Measurements from ENCODE around the gene BRIP1. TPM values are rescaled to one million over a fixed set of nuclear protein-coding genes. Genes with fewer than 3 reads are reported as not detected.
"Not testable (repeated sequence)": the region's sequence is repeated elsewhere in the genome, so short reads cannot be mapped to it uniquely, and the experiment has no call there.

The BRIP1 gene
- total and polyA plus RNA-seq, 7 experiments from 2014 or later = 0.64 to 19.9 (median 1.6) TPM

- no peaks in the 10 kb centered on the region for H3K27me3 Mint-ChIP-seq
- Histone ChIP-seq H3K27me3 (ENCODE audit: control insufficient read depth in 2 of 2, insufficient read depth in 2 of 2, low read length in 2 of 2) (no peaks in the 10 kb centered on the region), H3K4me1 (ENCODE audit: control insufficient read depth in 2 of 2, insufficient read depth in 2 of 2, low read length in 2 of 2) (peaks cover 0 to under 1% of the 10 kb centered on the region in 2 donors), H3K36me3 (ENCODE audit: control insufficient read depth in 2 of 3, insufficient read depth in 3 of 3, low read length in 3 of 3) (peaks cover 0 to 40% (median 0%) of the 10 kb centered on the region in 3 experiments), H3K9me3 (ENCODE audit: control insufficient read depth in 2 of 3, low read length in 3 of 3) (no peaks in the 10 kb centered on the region), H3K4me3 (ENCODE audit: low read length) (no peak overlapping the region), H3K27ac (ENCODE audit: low read depth, low read length) (no peak overlapping the region)
- intact Hi-C loops (cut with micrococcal nuclease) = loop anchor here in 1 of 2 donors (10.0 kb wide), 1 partner anchor 1096 kb away; the partner anchor contains the start of gene TANC2
- no peak overlapping the region for H3K27ac Mint-ChIP-seq
- CTCF ChIA-PET = interaction anchor here (0.6 kb wide), 1 partner anchor 560 kb away, joined by 3 read pairs; no protein-coding TSS in a partner anchor
- peaks cover 3 to 5% (median 4%) of the 10 kb centered on the region in 7 donors for H3K4me1 Mint-ChIP-seq
- no peak overlapping the region for H3K4me3 Mint-ChIP-seq
- POLR2A ChIA-PET = interaction anchor here (0.7 kb wide), 1 partner anchor 34 kb away, joined by 3 read pairs; no protein-coding TSS in a partner anchor
- H3K36me3 Mint-ChIP-seq = peaks cover 4 to 30% (median 12%) of the 10 kb centered on the region in 5 donors
- no peak for ATAC-seq
- DNase-seq = no peak
- no peaks in the 10 kb centered on the region for H3K9me3 Mint-ChIP-seq
Measured at GRCh38 chr17:61869138-61869537, 5.8 kb upstream of the BRIP1 start.

DNA sequence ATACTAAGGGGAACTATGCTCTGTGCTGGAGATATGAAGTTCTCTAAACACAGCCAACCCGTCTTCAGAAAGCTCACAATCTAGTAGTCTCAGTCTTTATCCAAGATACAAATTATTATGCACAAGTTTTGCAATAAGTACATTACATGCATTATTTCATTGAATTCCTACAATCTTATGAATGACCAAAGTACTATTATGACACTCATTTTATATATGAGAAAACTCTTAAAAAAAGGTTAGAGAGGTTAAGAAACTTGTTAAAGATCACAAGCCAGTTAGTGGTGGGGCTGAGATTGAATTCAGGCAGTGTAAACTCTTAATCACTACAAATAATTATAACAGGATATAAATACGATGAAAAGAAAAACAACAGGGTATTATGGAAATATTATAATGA lies 4.7 kb upstream of the BRIP1 start:
- Mint-ChIP-seq H3K36me3 (peaks cover 0 to 23% (median 10%) of the 10 kb centered on the region in 5 donors), H3K27ac (no peak overlapping the region), H3K4me3 (no peak overlapping the region), H3K9me3 (no peaks in the 10 kb centered on the region), H3K4me1 (peaks cover 3 to 13% (median 11%) of the 10 kb centered on the region in 7 donors), H3K27me3 (no peaks in the 10 kb centered on the region)
- H3K9me3 ChIP-seq (ENCODE audit: control insufficient read depth in 2 of 3, low read length in 3 of 3) = no peaks in the 10 kb centered on the region
- intact Hi-C loops (cut with micrococcal nuclease) = loop anchor here in 1 of 2 donors (10.0 kb wide), 1 partner anchor 1097 kb away; the partner anchor contains the start of gene TANC2
- H3K4me3 ChIP-seq (ENCODE audit: low read length) = no peak overlapping the region
- no peak for ATAC-seq
- H3K4me1 ChIP-seq (ENCODE audit: control insufficient read depth in 2 of 2, insufficient read depth in 2 of 2, low read length in 2 of 2) = peaks cover 0 to 5% of the 10 kb centered on the region in 2 donors
- POLR2A ChIA-PET = no interaction called here
- CTCF ChIA-PET = no interaction called here
- DNase-seq = no peak
- no peak overlapping the region for H3K27ac ChIP-seq (ENCODE audit: low read depth, low read length)
- H3K36me3 ChIP-seq (ENCODE audit: control insufficient read depth in 2 of 3, insufficient read depth in 3 of 3, low read length in 3 of 3) = peaks cover 0 to 36% (median 0%) of the 10 kb centered on the region in 3 experiments
- H3K27me3 ChIP-seq (ENCODE audit: control insufficient read depth in 2 of 2, insufficient read depth in 2 of 2, low read length in 2 of 2) = no peaks in the 10 kb centered on the region

DNA sequence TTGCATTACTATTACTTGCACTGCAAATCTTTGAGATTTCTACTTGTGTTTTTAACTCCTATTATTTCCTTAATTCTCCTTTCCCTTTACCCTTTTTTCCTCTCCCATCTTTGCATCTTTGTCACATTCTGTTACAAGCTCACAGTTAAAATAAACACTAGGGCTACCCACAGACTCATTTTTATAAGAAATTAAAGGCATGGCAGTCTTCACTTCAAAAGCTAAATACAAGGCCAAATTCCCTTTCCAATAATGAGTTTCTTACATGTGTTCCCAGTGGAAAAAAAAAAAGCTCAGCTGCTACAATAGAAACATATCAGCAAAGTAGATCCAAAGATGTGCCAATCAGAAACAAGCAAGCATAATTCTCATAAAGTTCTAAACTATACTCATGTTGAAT lies 3.7 kb upstream of the BRIP1 start:
- H3K9me3 ChIP-seq (ENCODE audit: control insufficient read depth in 2 of 3, low read length in 3 of 3) = no peaks in the 10 kb centered on the region
- DNase-seq (no peak), ATAC-seq (no peak)
- Mint-ChIP-seq H3K9me3 (no peaks in the 10 kb centered on the region), H3K27ac (no peak overlapping the region), H3K36me3 (peaks cover 0 to 20% (median 7%) of the 10 kb centered on the region in 5 donors), H3K27me3 (no peaks in the 10 kb centered on the region), H3K4me1 (peaks cover 6 to 24% (median 22%) of the 10 kb centered on the region in 7 donors), H3K4me3 (no peak overlapping the region)
- H3K27ac ChIP-seq (ENCODE audit: low read depth, low read length) = no peak overlapping the region
- intact Hi-C loops (cut with micrococcal nuclease) = loop anchor here in 1 of 2 donors (10.0 kb wide), 1 partner anchor 1098 kb away; the partner anchor contains the start of gene TANC2
- POLR2A ChIA-PET = no interaction called here
- H3K4me1 ChIP-seq (ENCODE audit: control insufficient read depth in 2 of 2, insufficient read depth in 2 of 2, low read length in 2 of 2) = peaks cover 5 to 11% of the 10 kb centered on the region in 2 donors
- H3K27me3 ChIP-seq (ENCODE audit: control insufficient read depth in 2 of 2, insufficient read depth in 2 of 2, low read length in 2 of 2) = no peaks in the 10 kb centered on the region
- H3K36me3 ChIP-seq (ENCODE audit: control insufficient read depth in 2 of 3, insufficient read depth in 3 of 3, low read length in 3 of 3) = peaks cover 0 to 34% (median 0%) of the 10 kb centered on the region in 3 experiments
- H3K4me3 ChIP-seq (ENCODE audit: low read length) = no peak overlapping the region
- CTCF ChIA-PET = no interaction called here

DNA sequence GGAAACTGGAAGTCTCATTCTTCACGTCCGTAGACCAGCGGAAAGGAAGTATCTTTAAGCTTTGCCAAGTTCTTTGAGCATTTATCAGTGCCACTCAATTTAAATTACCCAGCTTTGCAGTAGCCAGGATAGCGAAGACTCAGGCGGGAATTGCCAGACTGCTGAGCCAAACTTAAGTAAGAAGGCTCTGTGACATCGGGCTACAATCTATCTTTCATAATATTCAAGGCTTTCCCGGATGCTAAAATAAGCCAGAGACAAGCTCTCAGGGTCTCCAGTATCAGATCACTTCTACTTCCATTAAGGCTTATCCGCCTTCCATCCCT lies 436 bp upstream of the BRIP1 start:
- intact Hi-C loops (cut with micrococcal nuclease) = loop anchor here (1.0 to 10.0 kb wide), 7 partner anchors 41 to 1186 kb away; partner anchors contain the start of genes BCAS3 (in 2 of the 2), INTS2 (in 2 of the 2) and TANC2 (in 1 of the 2)
- peak overlapping the region; percentile 88 to 98 (median 96) for H3K4me3 Mint-ChIP-seq
- peaks cover 0 to 12% (median 0%) of the 10 kb centered on the region in 3 experiments for H3K36me3 ChIP-seq (ENCODE audit: control insufficient read depth in 2 of 3, insufficient read depth in 3 of 3, low read length in 3 of 3)
- no peaks in the 10 kb centered on the region for H3K9me3 Mint-ChIP-seq
- ATAC-seq (peak; percentile 16), DNase-seq (no peak)
- peak overlapping the region; percentile 70 for H3K27ac ChIP-seq (ENCODE audit: low read depth, low read length)
- peaks cover 8 to 36% (median 26%) of the 10 kb centered on the region in 7 donors for H3K4me1 Mint-ChIP-seq
- peaks cover 0 to 5% (median 3%) of the 10 kb centered on the region in 5 donors for H3K36me3 Mint-ChIP-seq
- POLR2A ChIA-PET = interaction anchor here (0.9 to 1.3 kb wide), 3 partner anchors 10 to 201 kb away, joined by 3 to 5 read pairs (median 5); partner anchors contain the start of gene MED13
- no peaks in the 10 kb centered on the region for H3K27me3 ChIP-seq (ENCODE audit: control insufficient read depth in 2 of 2, insufficient read depth in 2 of 2, low read length in 2 of 2)
- H3K9me3 ChIP-seq (ENCODE audit: control insufficient read depth in 2 of 3, low read length in 3 of 3) = no peaks in the 10 kb centered on the region
- peak overlapping the region; percentile 88 for H3K4me3 ChIP-seq (ENCODE audit: low read length)
- peak overlapping the region; percentile 86 to 97 (median 93) for H3K27ac Mint-ChIP-seq
- H3K4me1 ChIP-seq (ENCODE audit: control insufficient read depth in 2 of 2, insufficient read depth in 2 of 2, low read length in 2 of 2) = peaks cover 5 to 11% of the 10 kb centered on the region in 2 donors
- CTCF ChIA-PET = interaction anchor here (0.8 to 1.7 kb wide), 3 partner anchors 10 to 202 kb away, joined by 3 to 5 read pairs (median 4); no protein-coding TSS in a partner anchor
- H3K27me3 Mint-ChIP-seq = no peaks in the 10 kb centered on the region

GRCh38 chr17:61862105-61862574 lies 1.2 kb downstream of the BRIP1 start:
- DNase-seq (no peak), ATAC-seq (no peak)
- H3K27ac Mint-ChIP-seq = peak overlapping the region in 7 of 9 donors; percentile 25 to 97 (median 90)
- H3K36me3 ChIP-seq (ENCODE audit: control insufficient read depth in 2 of 3, insufficient read depth in 3 of 3, low read length in 3 of 3) = peaks cover 0 to 4% (median 0%) of the 10 kb centered on the region in 3 experiments
- ChIA-PET CTCF (no interaction called here), POLR2A (no interaction called here)
- no peaks in the 10 kb centered on the region for H3K9me3 Mint-ChIP-seq
- H3K27ac ChIP-seq (ENCODE audit: low read depth, low read length) = no peak overlapping the region
- H3K4me1 ChIP-seq (ENCODE audit: control insufficient read depth in 2 of 2, insufficient read depth in 2 of 2, low read length in 2 of 2) = peaks cover 5 to 11% of the 10 kb centered on the region in 2 donors
- H3K4me1 Mint-ChIP-seq = peaks cover 8 to 36% (median 26%) of the 10 kb centered on the region in 7 donors
- no peaks in the 10 kb centered on the region for H3K27me3 ChIP-seq (ENCODE audit: control insufficient read depth in 2 of 2, insufficient read depth in 2 of 2, low read length in 2 of 2)
- peak overlapping the region; percentile 88 for H3K4me3 ChIP-seq (ENCODE audit: low read length)
- H3K4me3 Mint-ChIP-seq = peak overlapping the region; percentile 88 to 98 (median 96)
- intact Hi-C loops (cut with micrococcal nuclease) = loop anchor here (2.0 to 10.0 kb wide), 3 partner anchors 43 to 1185 kb away; partner anchors contain the start of genes BCAS3 (in 1 of the 2) and TANC2 (in 1 of the 2)
- H3K36me3 Mint-ChIP-seq = peaks cover 0 to 4% (median 2%) of the 10 kb centered on the region in 5 donors
- no peaks in the 10 kb centered on the region for H3K9me3 ChIP-seq (ENCODE audit: control insufficient read depth in 2 of 3, low read length in 3 of 3)
- no peaks in the 10 kb centered on the region for H3K27me3 Mint-ChIP-seq

GRCh38 chr17:61860397-61860796 lies 2.9 kb downstream of the BRIP1 start:
- H3K36me3 Mint-ChIP-seq; H3K27me3 Mint-ChIP-seq; CTCF ChIA-PET; DNase-seq; ATAC-seq; POLR2A ChIA-PET; H3K27me3 ChIP-seq (ENCODE audit: control insufficient read depth in 2 of 2, insufficient read depth in 2 of 2, low read length in 2 of 2); H3K27ac ChIP-seq (ENCODE audit: low read depth, low read length); H3K27ac Mint-ChIP-seq; H3K4me3 ChIP-seq (ENCODE audit: low read length); H3K9me3 Mint-ChIP-seq; H3K9me3 ChIP-seq (ENCODE audit: control insufficient read depth in 2 of 3, low read length in 3 of 3); H3K36me3 ChIP-seq (ENCODE audit: control insufficient read depth in 2 of 3, insufficient read depth in 3 of 3, low read length in 3 of 3): not testable (repeated sequence)
- intact Hi-C loops (cut with micrococcal nuclease) = loop anchor here in 1 of 2 donors (5.0 to 10.0 kb wide), 2 partner anchors 1104 to 1183 kb away; partner anchors contain the start of genes BCAS3 and TANC2
- Mint-ChIP-seq H3K4me3 (peak overlapping the region in 1 of 10 donors; percentile 2), H3K4me1 (peaks cover 8 to 41% (median 26%) of the 10 kb centered on the region in 7 donors)
- H3K4me1 ChIP-seq (ENCODE audit: control insufficient read depth in 2 of 2, insufficient read depth in 2 of 2, low read length in 2 of 2) = peaks cover 5 to 11% of the 10 kb centered on the region in 2 donors
